Epithelial cell of prostate (primary cell): ENCODE data around the gene SPATA13.
"Not testable (repeated sequence)": the region's sequence is repeated elsewhere in the genome, so short reads cannot be mapped to it uniquely, and the experiment has no call there.

ENCODE experiments used
- DNase-seq: peaks from one replicate; pipeline ENCODE4 v3.0.0-alpha.2; 2011; ENCODE audit warnings: low read depth, low spot score
- H3K27ac ChIP-seq: fragments of 450-650 bp; 2 replicates; pipeline ENCODE4 v1.5.1; 2017; ENCODE audit warnings: mild to moderate bottlenecking

The SPATA13 gene

DNA sequence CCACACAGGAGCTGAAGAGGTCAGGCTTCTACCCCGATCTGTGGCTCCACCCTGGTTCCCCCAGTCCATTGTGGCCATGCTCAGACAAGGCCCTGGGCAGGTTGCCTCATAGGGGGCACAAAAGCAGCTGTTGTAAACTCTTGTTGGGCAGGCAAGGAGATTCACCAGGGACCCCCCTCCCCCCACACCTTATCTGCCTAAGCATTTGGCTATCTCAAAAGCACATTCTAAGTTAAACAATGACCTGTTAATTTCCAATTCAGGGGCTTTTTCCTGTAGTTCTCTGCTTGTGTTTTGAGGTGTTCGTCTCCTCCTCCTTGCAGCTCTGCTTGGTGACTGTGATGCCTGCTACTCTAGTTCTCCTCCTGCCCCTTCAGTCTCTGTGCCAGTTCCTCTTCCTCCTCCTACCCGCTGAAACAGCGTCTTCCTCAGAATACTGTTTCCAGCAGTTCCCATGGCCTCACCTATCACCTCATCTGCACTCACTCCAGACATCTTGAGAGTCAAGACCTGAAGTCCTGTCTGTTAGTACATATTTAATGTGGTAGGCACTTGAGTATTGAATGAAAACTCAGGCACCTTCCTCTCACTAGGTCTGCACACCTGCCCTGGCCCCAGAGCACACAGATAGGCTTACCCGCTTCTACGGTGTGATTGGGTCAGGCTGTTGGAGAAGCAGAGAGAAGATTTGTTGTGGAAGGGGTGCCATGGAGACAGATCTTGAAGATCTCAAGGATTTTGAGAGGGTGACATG, 31.7 kb downstream of the SPATA13 start:
- DNase-seq, result no peak
- H3K27ac ChIP-seq, result no peak overlapping the region

GRCh38 chr13:24192811-24193162, 32.3 kb downstream of the SPATA13 start:
- no peak overlapping the region for H3K27ac ChIP-seq

DNA sequence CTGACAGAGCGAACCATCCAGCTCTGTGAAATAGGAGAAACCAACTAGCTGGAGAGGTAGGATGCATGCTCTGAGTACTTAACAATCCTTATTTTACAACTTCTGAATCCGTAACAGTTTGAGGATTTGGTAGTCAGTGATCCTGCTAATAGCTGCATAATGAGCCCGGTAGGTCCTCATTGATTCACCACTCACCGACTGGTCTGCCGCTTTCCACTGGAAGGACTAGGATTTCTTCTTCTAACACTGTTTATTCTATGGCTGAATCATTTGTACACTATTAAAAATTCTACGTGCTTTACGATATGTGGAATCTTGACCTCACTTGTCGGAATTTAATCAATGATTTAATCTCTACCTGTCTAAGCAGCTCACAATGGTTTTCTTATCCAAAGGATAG, 33.9 kb downstream of the SPATA13 start:
- H3K27ac ChIP-seq, result no peak overlapping the region
- no peak for DNase-seq

More at GRCh38 chr13:24192811-24193162, 32.3 kb downstream of the SPATA13 start:
- no peak for DNase-seq

GRCh38 chr13:24195626-24196025, 35.1 kb downstream of the SPATA13 start:
- H3K27ac ChIP-seq, result no peak overlapping the region
- DNase-seq, result no peak

- DNase-seq, result no peak
- H3K27ac ChIP-seq, result no peak overlapping the region
Measured at GRCh38 chr13:24196593-24197197, 36.2 kb downstream of the SPATA13 start.

DNA sequence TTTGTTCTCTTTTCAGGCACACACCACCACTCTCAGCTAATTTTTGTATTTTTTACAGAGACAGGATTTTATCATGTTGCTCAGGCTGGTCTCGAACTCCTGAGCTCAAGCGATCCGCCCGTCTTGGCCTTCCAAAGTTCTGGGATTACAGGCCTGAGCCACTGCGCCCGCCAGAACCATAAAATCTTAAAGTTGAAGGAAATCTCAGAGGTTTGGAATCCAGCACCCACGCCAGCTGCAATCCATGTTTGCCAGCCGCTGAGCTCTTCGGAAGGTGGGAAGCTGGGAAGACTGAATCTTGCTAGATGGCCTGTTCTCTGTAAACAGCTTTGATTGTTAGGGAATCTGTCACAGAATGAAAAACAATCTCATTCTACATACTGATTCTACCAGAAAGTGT, 38.5 kb downstream of the SPATA13 start:
- DNase-seq, result no peak

GRCh38 chr13:24202215-24202614, 41.7 kb downstream of the SPATA13 start:
- no peak overlapping the region for H3K27ac ChIP-seq
- DNase-seq, result no peak

More for the DNA sequence above, 38.5 kb downstream of the SPATA13 start:
- H3K27ac ChIP-seq, result no peak overlapping the region

DNA sequence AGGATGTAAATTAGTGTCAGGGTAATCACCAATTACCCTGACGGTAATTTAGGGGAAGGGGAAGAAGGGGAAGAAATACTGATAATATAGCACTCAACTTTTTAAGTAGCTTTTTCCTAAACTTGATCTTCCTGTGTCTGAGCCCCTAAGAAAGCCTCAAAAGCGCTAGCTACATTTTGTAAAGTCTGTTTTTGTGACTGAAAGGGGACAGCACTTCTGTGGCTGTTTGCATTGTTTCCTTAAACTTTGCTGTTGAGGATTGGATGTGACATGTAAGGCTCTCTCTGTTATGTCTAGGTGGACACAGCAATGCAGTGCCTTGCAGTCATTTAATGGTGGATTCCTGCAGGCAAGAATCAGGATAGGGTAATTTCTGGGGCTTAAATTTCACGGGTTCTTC, 42.8 kb downstream of the SPATA13 start:
- no peak for DNase-seq
- no peak overlapping the region for H3K27ac ChIP-seq

- no peak overlapping the region for H3K27ac ChIP-seq
- no peak for DNase-seq
Measured at GRCh38 chr13:24203811-24204210, 43.3 kb downstream of the SPATA13 start.

- H3K27ac ChIP-seq, DNase-seq: not testable (repeated sequence)
Measured at GRCh38 chr13:24205076-24205475, 44.6 kb downstream of the SPATA13 start.

GRCh38 chr13:24207841-24208667, 47.5 kb downstream of the SPATA13 start:
- no peak overlapping the region for H3K27ac ChIP-seq
- DNase-seq, result peak; percentile 50

DNA sequence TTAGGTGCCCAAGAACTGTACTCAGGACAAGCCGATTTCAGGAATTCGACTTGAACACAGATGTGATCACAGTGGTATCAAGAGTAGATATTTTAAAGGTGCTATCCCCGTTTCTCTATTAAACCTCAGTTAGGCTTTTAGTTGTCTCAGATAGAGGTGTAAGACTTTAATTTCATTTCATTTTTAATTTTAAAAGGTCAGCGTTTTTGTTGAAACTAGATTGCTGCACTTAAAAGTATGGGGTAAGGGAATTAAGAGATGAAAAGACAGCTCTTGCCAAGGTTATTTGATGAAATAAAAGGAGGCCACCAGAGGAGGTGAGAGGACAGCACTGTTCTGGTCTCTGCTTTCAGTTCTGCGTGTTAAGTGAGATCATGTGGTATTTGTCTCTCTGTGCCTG, 48.6 kb downstream of the SPATA13 start:
- no peak for DNase-seq
- H3K27ac ChIP-seq, result no peak overlapping the region

DNA sequence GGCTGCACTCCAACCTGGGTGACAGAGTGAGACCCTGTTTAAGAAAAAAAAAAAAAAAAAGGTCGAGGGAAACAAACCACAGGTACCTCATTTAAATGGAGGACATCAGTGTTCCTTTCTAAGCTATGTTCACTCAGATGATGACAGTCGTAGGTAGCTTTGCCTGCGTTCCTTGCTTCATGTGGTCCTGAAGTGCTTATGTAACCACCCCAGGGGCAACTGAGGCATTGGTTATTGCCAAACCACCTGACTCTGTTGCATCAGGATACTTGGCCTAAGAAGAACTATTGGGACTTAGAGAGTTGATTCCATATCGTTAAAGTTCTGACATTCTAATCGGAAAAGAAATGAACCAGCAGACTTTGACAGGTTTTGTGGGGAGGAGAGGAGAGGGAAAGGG, 51.7 kb downstream of the SPATA13 start:
- no peak overlapping the region for H3K27ac ChIP-seq

GRCh38 chr13:24212674-24213073, 52.2 kb downstream of the SPATA13 start:
- H3K27ac ChIP-seq, result no peak overlapping the region
- no peak for DNase-seq

More for the DNA sequence above, 51.7 kb downstream of the SPATA13 start:
- no peak for DNase-seq

GRCh38 chr13:24213932-24214331, 53.4 kb downstream of the SPATA13 start:
- no peak overlapping the region for H3K27ac ChIP-seq
- DNase-seq, result no peak

DNA sequence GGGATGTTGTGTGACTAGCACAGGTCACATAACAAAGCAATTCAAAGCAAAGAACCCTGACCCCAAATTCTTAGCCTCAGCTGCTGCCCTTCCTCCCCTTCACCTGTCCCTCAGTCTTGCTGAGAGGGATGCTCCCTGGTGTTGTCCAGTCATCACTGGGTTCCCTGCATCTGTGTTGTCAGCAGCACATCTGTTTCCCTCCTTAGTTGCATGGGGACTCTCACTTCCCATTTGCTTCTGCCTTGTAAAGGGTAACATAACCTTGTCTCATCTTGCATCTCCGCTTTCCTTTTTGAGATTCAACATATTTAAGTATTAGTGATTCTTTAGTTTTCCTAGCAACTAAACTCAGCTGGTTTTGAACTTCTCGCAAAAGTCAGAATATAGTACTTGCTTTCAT, 54.0 kb downstream of the SPATA13 start:
- H3K27ac ChIP-seq, result no peak overlapping the region
- DNase-seq, result no peak

GRCh38 chr13:24215126-24215525, 54.6 kb downstream of the SPATA13 start:
- no peak overlapping the region for H3K27ac ChIP-seq
- DNase-seq, result no peak

GRCh38 chr13:24215732-24216131, 55.2 kb downstream of the SPATA13 start:
- no peak overlapping the region for H3K27ac ChIP-seq
- DNase-seq, result no peak

DNA sequence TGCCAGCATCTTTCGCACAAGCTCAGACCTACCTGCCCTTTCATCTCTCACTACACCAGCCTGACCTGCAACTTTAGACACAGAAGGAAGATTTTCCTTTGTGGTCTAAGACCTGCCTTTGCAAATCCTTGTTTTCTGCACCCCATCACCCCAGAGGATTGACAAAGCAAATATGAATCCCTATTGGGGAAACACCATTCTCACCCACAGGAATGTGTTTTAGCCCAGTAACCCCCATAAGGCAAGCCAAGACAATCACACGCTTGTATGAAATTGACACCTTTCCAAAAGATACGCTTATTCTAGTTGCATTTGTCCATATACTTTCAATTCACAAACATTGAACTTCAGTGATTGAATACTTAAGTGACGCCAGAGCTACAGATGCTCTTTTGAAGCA, 55.7 kb downstream of the SPATA13 start:
- DNase-seq, result no peak
- H3K27ac ChIP-seq, result no peak overlapping the region

DNA sequence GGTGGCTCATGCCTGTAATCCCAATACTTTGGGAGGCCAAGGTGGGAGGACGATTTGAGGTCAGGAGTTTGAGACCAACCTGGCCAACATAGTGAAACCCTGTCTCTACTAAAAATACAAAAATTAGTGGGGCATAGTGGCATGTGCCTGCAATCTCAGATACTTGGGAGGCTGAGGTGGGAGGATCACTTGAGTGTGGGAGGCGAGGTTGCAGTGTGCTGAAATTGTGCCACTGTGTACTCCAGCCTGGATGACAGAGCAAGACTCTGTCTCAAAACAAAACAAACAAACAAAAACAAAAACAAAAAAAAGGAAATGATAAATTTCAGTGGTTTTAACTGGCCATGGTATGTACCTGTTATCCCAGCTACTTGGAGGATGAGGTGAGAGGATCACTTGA, 56.3 kb downstream of the SPATA13 start:
- DNase-seq, result not testable (repeated sequence)

DNA sequence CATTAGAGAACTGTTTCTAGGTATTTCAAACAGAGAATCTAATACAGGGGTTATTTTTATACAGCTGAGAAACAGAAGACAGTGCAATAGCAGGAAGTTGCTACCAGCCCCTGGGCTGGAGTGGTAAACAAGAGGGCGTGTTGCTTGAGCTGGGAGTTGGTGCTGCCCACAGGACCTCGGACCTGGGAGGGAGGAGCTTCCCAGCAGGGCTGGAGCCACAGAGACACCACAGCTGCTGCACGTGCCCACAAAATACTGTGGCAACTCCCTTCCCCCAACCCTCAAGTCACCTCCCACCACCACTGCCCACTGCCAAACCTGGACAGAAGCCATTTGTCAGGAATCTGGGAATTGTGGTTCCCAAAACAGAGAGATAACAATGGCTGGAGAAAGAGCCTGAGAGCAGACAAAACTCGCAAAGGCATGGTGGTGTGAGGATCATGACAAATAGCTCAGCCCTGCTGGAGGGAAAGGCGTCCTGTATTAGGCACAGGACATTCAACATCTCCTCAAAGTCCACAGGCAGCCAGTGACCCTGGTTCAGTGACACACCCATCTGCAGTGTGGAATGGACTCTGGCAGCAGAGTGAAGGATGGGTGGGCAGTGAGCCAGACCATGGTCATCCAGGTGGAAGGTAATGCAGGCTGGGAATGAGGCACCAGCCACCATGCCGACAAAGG, 57.2 kb downstream of the SPATA13 start:
- no peak for DNase-seq

More for the DNA sequence above, 56.3 kb downstream of the SPATA13 start:
- H3K27ac ChIP-seq, result not testable (repeated sequence)

More for the DNA sequence above, 57.2 kb downstream of the SPATA13 start:
- no peak overlapping the region for H3K27ac ChIP-seq
